ENCODE measurements around the gene GFPT1. TPM values are rescaled to one million over a fixed set of nuclear protein-coding genes. Genes with fewer than 3 reads are reported as not detected.

GFPT1 gene
- total RNA-seq, 4 donors from 2014 or later, result 56.7 to 125 (median 71.3) TPM

- 11 to 15% methylated on average over 6 of the region's 6 CpGs for WGBS, 2 donors
- no peak for TF ChIP-seq POLR2A (IDR thresholded peaks at IDR 0.05)
- TF ChIP-seq, protein P1, sequence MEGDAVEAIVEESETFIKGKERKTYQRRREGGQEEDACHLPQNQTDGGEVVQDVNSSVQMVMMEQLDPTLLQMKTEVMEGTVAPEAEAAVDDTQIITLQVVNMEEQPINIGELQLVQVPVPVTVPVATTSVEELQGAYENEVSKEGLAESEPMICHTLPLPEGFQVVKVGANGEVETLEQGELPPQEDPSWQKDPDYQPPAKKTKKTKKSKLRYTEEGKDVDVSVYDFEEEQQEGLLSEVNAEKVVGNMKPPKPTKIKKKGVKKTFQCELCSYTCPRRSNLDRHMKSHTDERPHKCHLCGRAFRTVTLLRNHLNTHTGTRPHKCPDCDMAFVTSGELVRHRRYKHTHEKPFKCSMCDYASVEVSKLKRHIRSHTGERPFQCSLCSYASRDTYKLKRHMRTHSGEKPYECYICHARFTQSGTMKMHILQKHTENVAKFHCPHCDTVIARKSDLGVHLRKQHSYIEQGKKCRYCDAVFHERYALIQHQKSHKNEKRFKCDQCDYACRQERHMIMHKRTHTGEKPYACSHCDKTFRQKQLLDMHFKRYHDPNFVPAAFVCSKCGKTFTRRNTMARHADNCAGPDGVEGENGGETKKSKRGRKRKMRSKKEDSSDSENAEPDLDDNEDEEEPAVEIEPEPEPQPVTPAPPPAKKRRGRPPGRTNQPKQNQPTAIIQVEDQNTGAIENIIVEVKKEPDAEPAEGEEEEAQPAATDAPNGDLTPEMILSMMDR (IDR thresholded peaks at IDR 0.05), result no peak
- Histone ChIP-seq H3K9me3 (no peaks in the 10 kb centered on the region), H3K36me3 (no peaks in the 10 kb centered on the region), H3K4me1 (peaks cover 13 to 15% of the 10 kb centered on the region in 2 donors), H3K27ac (peak overlapping the region; percentile 72 to 87 (median 85)), H3K27me3 (no peaks in the 10 kb centered on the region), H3K4me3 (replicated peaks in 1 of 3) (peak overlapping the region; percentile 24 to 99 (median 94))
- DNase-seq, result no peak
- intact Hi-C loops (cut with DNase I), result loop anchor here (10.0 kb wide), 1 partner anchor 328 kb away; no protein-coding TSS in a partner anchor
Observed at GRCh38 chr2:69386360-69386759, 667 bp downstream of the GFPT1 start.

DNA sequence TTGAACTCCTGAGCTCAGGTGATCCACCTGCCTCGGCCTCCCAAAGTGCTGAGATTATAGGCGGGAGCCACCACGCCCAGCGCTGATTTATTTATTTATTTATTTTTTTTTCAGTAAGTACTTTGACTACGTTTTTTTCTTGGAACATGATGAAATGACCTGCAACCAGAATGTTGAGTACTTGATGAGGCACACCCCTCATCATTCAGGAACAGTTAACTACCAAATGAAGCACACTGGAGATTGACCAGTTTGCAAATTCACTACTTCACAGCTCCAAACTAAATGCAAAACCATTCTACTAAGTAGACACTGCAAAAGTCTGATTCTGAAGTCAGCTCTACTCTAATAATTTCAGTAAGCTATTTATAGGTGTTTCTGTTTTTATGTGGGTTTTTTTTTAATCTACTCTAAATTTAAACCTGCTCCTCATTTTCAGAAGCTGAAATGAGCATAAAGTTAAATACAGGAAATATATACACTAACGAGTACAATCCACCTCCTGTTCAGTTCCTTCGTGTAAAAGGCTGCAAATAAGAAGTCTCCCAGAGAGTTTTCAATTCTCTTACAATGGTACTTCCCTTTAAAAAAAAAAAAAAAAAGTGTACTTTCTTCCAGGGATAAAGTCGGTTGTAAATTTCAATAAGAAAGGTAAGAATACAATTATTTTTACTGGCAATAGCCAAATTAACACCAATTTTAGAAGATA is 1.4 kb downstream of the GFPT1 start:
- Histone ChIP-seq H3K4me1 (peaks cover 13 to 15% of the 10 kb centered on the region in 2 donors), H3K27me3 (no peaks in the 10 kb centered on the region), H3K27ac (peak overlapping the region in 1 of 3 donors; percentile 87), H3K4me3 (replicated peaks in 1 of 3) (no peak overlapping the region), H3K36me3 (no peaks in the 10 kb centered on the region), H3K9me3 (no peaks in the 10 kb centered on the region)
- intact Hi-C loops (cut with DNase I), result loop anchor here (10.0 kb wide), 1 partner anchor 329 kb away; no protein-coding TSS in a partner anchor
- DNase-seq, result no peak
- TF ChIP-seq POLR2A (IDR thresholded peaks at IDR 0.05), result no peak
- TF ChIP-seq, protein P1 (IDR thresholded peaks at IDR 0.05), result no peak
- WGBS, 2 donors, result 62 to 63% methylated on average over 8 of the region's 8 CpGs

- H3K36me3 ChIP-seq, result no peaks in the 10 kb centered on the region
- no peak for DNase-seq
- peak overlapping the region in 1 of 3 donors; percentile 15 for H3K27ac ChIP-seq
- H3K4me3 ChIP-seq (replicated peaks in 1 of 3), result no peak overlapping the region
- H3K27me3 ChIP-seq, result no peaks in the 10 kb centered on the region
- intact Hi-C loops (cut with DNase I), result loop anchor here (10.0 kb wide), 1 partner anchor 330 kb away; no protein-coding TSS in a partner anchor
- no peaks in the 10 kb centered on the region for H3K9me3 ChIP-seq
- TF ChIP-seq POLR2A (IDR thresholded peaks at IDR 0.05), result no peak
- TF ChIP-seq, protein P1 (IDR thresholded peaks at IDR 0.05), result no peak
- WGBS, 2 donors, result 90 to 93% methylated on average over 5 of the region's 5 CpGs
- H3K4me1 ChIP-seq, result peaks cover 13 to 15% of the 10 kb centered on the region in 2 donors
Observed at GRCh38 chr2:69384618-69385081, 2.4 kb downstream of the GFPT1 start.

- peaks cover 13 to 15% of the 10 kb centered on the region in 2 donors for H3K4me1 ChIP-seq
- DNase-seq, result no peak
- H3K27ac ChIP-seq, result no peak overlapping the region
- no peaks in the 10 kb centered on the region for H3K36me3 ChIP-seq
- H3K4me3 ChIP-seq (replicated peaks in 1 of 3), result no peak overlapping the region
- H3K27me3 ChIP-seq, result no peaks in the 10 kb centered on the region
- no peaks in the 10 kb centered on the region for H3K9me3 ChIP-seq
- TF ChIP-seq, protein P1 (IDR thresholded peaks at IDR 0.05), result no peak
- TF ChIP-seq POLR2A (IDR thresholded peaks at IDR 0.05), result no peak
- intact Hi-C loops (cut with DNase I), result loop anchor here (10.0 kb wide), 1 partner anchor 332 kb away; no protein-coding TSS in a partner anchor
- WGBS, 2 donors, result 95 to 98% methylated on average over 7 of the region's 7 CpGs
Observed at GRCh38 chr2:69383176-69383812, 3.7 kb downstream of the GFPT1 start.
